CD4-positive, alpha-beta T cell (primary cell): ENCODE data around the gene TRIM43. TPM values are rescaled to one million over a fixed set of nuclear protein-coding genes. Genes with fewer than 3 reads are reported as not detected.
"Not testable (repeated sequence)": the region's sequence is repeated elsewhere in the genome, so short reads cannot be mapped to it uniquely, and the experiment has no call there.

ENCODE experiments used
- ATAC-seq: fragments of 200-7000 bp; cut with Tn5 transposase; one replicate; pipeline ENCODE4 v1.10.0; 2022; ENCODE audit warnings: mild to moderate bottlenecking; ENCODE audit not compliant: poor library complexity
- CTCF ChIA-PET: fragments of 350-600 bp; sonication (Branson Sonifier 250); formaldehyde crosslinking; loops from one replicate; lab custom pipeline; 2021; ENCODE audit warnings: antibody characterized with exemption, inconsistent platforms; lab: Charles Lee
- POLR2A ChIA-PET: fragments of 350-600 bp; sonication (Branson Sonifier 250); formaldehyde crosslinking; loops from one replicate; lab custom pipeline; 2021; ENCODE audit warnings: antibody characterized with exemption, inconsistent platforms; lab: Charles Lee
- DNase-seq, 14 experiments: peaks; one replicate each; pipeline ENCODE4 v3.0.0-alpha.2; 2013 to 2020; ENCODE audit warnings: mixed read lengths in 2 of 14
- H3K27ac ChIP-seq, 2 donors: one replicate each; pipeline versions ENCODE4 v1.5.1 to v1.7.0; 2013; ENCODE audit warnings: low read length in 2 of 2, low read depth in 1 of 2, mild to moderate bottlenecking in 1 of 2
- H3K27me3 ChIP-seq, 2 experiments: 1 replicate in 1 of 2; 2 replicates in 1 of 2; pipeline versions ENCODE4 v1.6.1 to v1.7.0; 2013; ENCODE audit warnings: low read length in 2 of 2, control low read depth in 1 of 2, mild to moderate bottlenecking in 1 of 2, moderate library complexity in 1 of 2; ENCODE audit not compliant: insufficient read depth in 2 of 2, control insufficient read depth in 1 of 2
- H3K36me3 ChIP-seq: one replicate; pipeline ENCODE4 v1.6.1; 2013; ENCODE audit warnings: low read length, control low read depth; ENCODE audit not compliant: insufficient read depth
- H3K4me1 ChIP-seq: one replicate; pipeline ENCODE4 v1.6.1; 2013; ENCODE audit warnings: low read length, control low read depth; ENCODE audit not compliant: insufficient read depth
- H3K4me3 ChIP-seq: one replicate; pipeline ENCODE4 v1.5.1; 2013; ENCODE audit warnings: mild to moderate bottlenecking, low read length, moderate library complexity
- H3K9me3 ChIP-seq, 2 experiments: 1 replicate in 1 of 2; 2 replicates in 1 of 2; pipeline versions ENCODE4 v1.6.1 to v1.7.0; 2013; ENCODE audit warnings: low read length in 2 of 2, mild to moderate bottlenecking in 2 of 2, control low read depth in 1 of 2, moderate library complexity in 1 of 2; ENCODE audit not compliant: control insufficient read depth in 1 of 2, insufficient read depth in 1 of 2
- H3K27ac Mint-ChIP-seq: one replicate; pipeline ENCODE4 v1.8.0; 2020; ENCODE audit warnings: mixed read lengths
- H3K27me3 Mint-ChIP-seq: one replicate; pipeline ENCODE4 v1.8.0; 2021; ENCODE audit warnings: mixed read lengths
- H3K36me3 Mint-ChIP-seq: one replicate; pipeline ENCODE4 v1.8.0; 2021; ENCODE audit warnings: low read depth, mixed read lengths
- H3K4me1 Mint-ChIP-seq: one replicate; pipeline ENCODE4 v1.8.0; 2021; ENCODE audit warnings: low read depth, mixed read lengths
- H3K4me3 Mint-ChIP-seq: one replicate; pipeline ENCODE4 v1.8.0; 2020; ENCODE audit warnings: mild to moderate bottlenecking, mixed read lengths
- H3K9me3 Mint-ChIP-seq: one replicate; pipeline ENCODE4 v1.8.0; 2020; ENCODE audit warnings: mixed read lengths
- intact Hi-C, 2 experiments: fragments of 100-400 bp; cut with DNase I in 1 of 2; cut with micrococcal nuclease in 1 of 2; formaldehyde crosslinking; loops; one replicate each; pipeline versions ENCODE4 v1.15.1 to v1.9.0; 2023 to 2025; cut with DNase I, micrococcal nuclease
- total RNA-seq, 174 experiments: library from RNA in 2 of 174; stranded (reverse) in 2 of 174; gene quantifications; one replicate each; pipeline ENCODE4 v1.2.3 and lab custom pipeline; 2021 to 2026

The TRIM43 gene
- total RNA-seq, 2 experiments from 2014 or later: not detected

- H3K4me1 Mint-ChIP-seq, H3K9me3 ChIP-seq, POLR2A ChIA-PET, H3K27ac ChIP-seq, H3K27ac Mint-ChIP-seq, H3K4me3 Mint-ChIP-seq, H3K27me3 ChIP-seq, CTCF ChIA-PET, H3K36me3 ChIP-seq, H3K36me3 Mint-ChIP-seq, ATAC-seq, H3K4me1 ChIP-seq, H3K27me3 Mint-ChIP-seq, DNase-seq, intact Hi-C loops, H3K4me3 ChIP-seq, H3K9me3 Mint-ChIP-seq: not testable (repeated sequence)
Measured at GRCh38 chr2:95633626-95634259, 41.9 kb downstream of the TRIM43 start.

- intact Hi-C loops, H3K36me3 Mint-ChIP-seq, H3K36me3 ChIP-seq, H3K27ac Mint-ChIP-seq, H3K27ac ChIP-seq, H3K27me3 ChIP-seq, ATAC-seq, CTCF ChIA-PET, H3K27me3 Mint-ChIP-seq, H3K9me3 Mint-ChIP-seq, H3K4me3 ChIP-seq, DNase-seq, H3K4me1 ChIP-seq, H3K9me3 ChIP-seq, H3K4me1 Mint-ChIP-seq, POLR2A ChIA-PET, H3K4me3 Mint-ChIP-seq: not testable (repeated sequence)
Measured at GRCh38 chr2:95640515-95641288, 48.9 kb downstream of the TRIM43 start.

- H3K4me3 Mint-ChIP-seq, H3K36me3 Mint-ChIP-seq, POLR2A ChIA-PET, CTCF ChIA-PET, intact Hi-C loops, H3K4me3 ChIP-seq, H3K9me3 Mint-ChIP-seq, H3K27ac ChIP-seq, H3K4me1 ChIP-seq, H3K27ac Mint-ChIP-seq, H3K9me3 ChIP-seq, H3K4me1 Mint-ChIP-seq, DNase-seq, ATAC-seq, H3K27me3 Mint-ChIP-seq, H3K27me3 ChIP-seq, H3K36me3 ChIP-seq: not testable (repeated sequence)
Measured at GRCh38 chr2:95641289-95641575, 49.4 kb downstream of the TRIM43 start.

GRCh38 chr2:95641787-95642186, 50.0 kb downstream of the TRIM43 start:
- H3K4me3 Mint-ChIP-seq, H3K36me3 Mint-ChIP-seq, H3K4me3 ChIP-seq, H3K27ac ChIP-seq, H3K9me3 ChIP-seq, POLR2A ChIA-PET, H3K36me3 ChIP-seq, H3K4me1 ChIP-seq, H3K27ac Mint-ChIP-seq, intact Hi-C loops, H3K4me1 Mint-ChIP-seq, ATAC-seq, DNase-seq, CTCF ChIA-PET, H3K27me3 Mint-ChIP-seq, H3K27me3 ChIP-seq, H3K9me3 Mint-ChIP-seq: not testable (repeated sequence)

- POLR2A ChIA-PET, H3K4me3 Mint-ChIP-seq, ATAC-seq, H3K4me1 Mint-ChIP-seq, H3K27me3 Mint-ChIP-seq, CTCF ChIA-PET, H3K4me3 ChIP-seq, H3K9me3 ChIP-seq, DNase-seq, H3K36me3 Mint-ChIP-seq, H3K36me3 ChIP-seq, H3K9me3 Mint-ChIP-seq, H3K27ac ChIP-seq, H3K27me3 ChIP-seq, H3K4me1 ChIP-seq, H3K27ac Mint-ChIP-seq, intact Hi-C loops: not testable (repeated sequence)
Measured at GRCh38 chr2:95642360-95642759, 50.6 kb downstream of the TRIM43 start.

GRCh38 chr2:95642951-95643350, 51.1 kb downstream of the TRIM43 start:
- ATAC-seq, H3K27me3 ChIP-seq, H3K4me1 ChIP-seq, H3K27ac ChIP-seq, H3K27ac Mint-ChIP-seq, H3K9me3 ChIP-seq, H3K27me3 Mint-ChIP-seq, DNase-seq, POLR2A ChIA-PET, H3K4me3 ChIP-seq, H3K9me3 Mint-ChIP-seq, H3K4me1 Mint-ChIP-seq, H3K36me3 ChIP-seq, intact Hi-C loops, CTCF ChIA-PET, H3K36me3 Mint-ChIP-seq, H3K4me3 Mint-ChIP-seq: not testable (repeated sequence)

- DNase-seq, H3K4me3 Mint-ChIP-seq, H3K9me3 ChIP-seq, H3K36me3 Mint-ChIP-seq, H3K9me3 Mint-ChIP-seq, H3K36me3 ChIP-seq, H3K27me3 ChIP-seq, CTCF ChIA-PET, ATAC-seq, H3K27ac Mint-ChIP-seq, H3K27ac ChIP-seq, POLR2A ChIA-PET, H3K4me3 ChIP-seq, H3K4me1 Mint-ChIP-seq, intact Hi-C loops, H3K27me3 Mint-ChIP-seq, H3K4me1 ChIP-seq: not testable (repeated sequence)
Measured at GRCh38 chr2:95645312-95645711, 53.5 kb downstream of the TRIM43 start.
